HepG2 (cell line): ENCODE results near the gene PLCB1. TPM values are rescaled to one million over a fixed set of nuclear protein-coding genes. Genes with fewer than 3 reads are reported as not detected.

Experiments
- DNMT3B ChIP-seq: conservative IDR thresholded peaks from 2 replicates; pipeline ENCODE4 v1.6.1; 2016; ENCODE audit warnings: missing biosample characterization, control low read depth
- ETV6 ChIP-seq: sonication (generic); formaldehyde crosslinking; conservative IDR thresholded peaks from 2 replicates; pipeline ENCODE4 v1.4.0; 2020; ENCODE audit warnings: missing genetic modification reagents
- FLYWCH1 ChIP-seq: sonication (generic); formaldehyde crosslinking; IDR thresholded peaks from 2 replicates; pipeline ENCODE4 v1.8.1; 2023; ENCODE audit warnings: mild to moderate bottlenecking, missing genetic modification reagents
- HNF4G ChIP-seq, 2 experiments: sonication (generic) in 1 of 2; formaldehyde crosslinking in 1 of 2; IDR thresholded peaks; 2 replicates each; pipeline versions ENCODE4 v1.4.0 to v1.6.1; 2011 to 2020; ENCODE audit warnings: borderline replicate concordance in 2 of 2, low read depth in 2 of 2, mild to moderate bottlenecking in 2 of 2, low read length in 1 of 2, missing genetic modification reagents in 1 of 2, moderate library complexity in 1 of 2
- KAT2B ChIP-seq: fragments of 150-350 bp; IDR thresholded peaks from 2 replicates; pipeline ENCODE4 v1.6.1; 2014; ENCODE audit warnings: low read depth, low read length, borderline replicate concordance
- MAFK ChIP-seq, 2 experiments: IDR thresholded peaks in 1 of 2; conservative IDR thresholded peaks in 1 of 2; 2 replicates each; pipeline ENCODE4 v1.6.1; 2011; ENCODE audit warnings: improper control_type of control experiment in 2 of 2, low read length in 2 of 2
- MED1 ChIP-seq: sonication (generic); formaldehyde crosslinking; IDR thresholded peaks from 2 replicates; pipeline ENCODE4 v1.4.0; 2020; ENCODE audit warnings: missing genetic modification reagents
- PRDM15 ChIP-seq: sonication (generic); formaldehyde crosslinking; IDR thresholded peaks from 2 replicates; pipeline ENCODE4 v1.4.0; 2020; ENCODE audit warnings: missing genetic modification reagents
- SMAD1 ChIP-seq: sonication (generic); formaldehyde crosslinking; IDR thresholded peaks from 2 replicates; pipeline ENCODE4 v1.4.0; 2020; ENCODE audit warnings: missing genetic modification reagents, low read depth, mild to moderate bottlenecking, borderline replicate concordance
- SOX5 ChIP-seq: IDR thresholded peaks from 2 replicates; pipeline ENCODE4 v1.6.1; 2016; ENCODE audit warnings: borderline replicate concordance
- STAT6 ChIP-seq: sonication (generic); formaldehyde crosslinking; IDR thresholded peaks from 2 replicates; pipeline ENCODE4 v1.4.0; 2020; ENCODE audit warnings: missing genetic modification reagents, mild to moderate bottlenecking, borderline replicate concordance
- TCF7 ChIP-seq: sonication (generic); IDR thresholded peaks from 2 replicates; pipeline ENCODE4 v1.6.1; 2016; ENCODE audit warnings: antibody characterized with exemption, low read depth
- ZNF256 ChIP-seq: sonication (generic); formaldehyde crosslinking; conservative IDR thresholded peaks from 2 replicates; pipeline ENCODE4 v1.4.0; 2020; ENCODE audit warnings: missing genetic modification reagents
- ZNF460 ChIP-seq: sonication (generic); formaldehyde crosslinking; IDR thresholded peaks from 2 replicates; pipeline ENCODE4 v1.5.1; 2020; ENCODE audit warnings: missing genetic modification reagents, mild to moderate bottlenecking, borderline replicate concordance
- ZNF598 ChIP-seq: sonication (generic); formaldehyde crosslinking; IDR thresholded peaks from 2 replicates; pipeline ENCODE4 v1.5.1; 2020; ENCODE audit warnings: mild to moderate bottlenecking, missing genetic modification reagents, borderline replicate concordance
- ZNF678 ChIP-seq: sonication (generic); formaldehyde crosslinking; IDR thresholded peaks from 2 replicates; pipeline ENCODE4 v1.4.0; 2020; ENCODE audit warnings: mild to moderate bottlenecking, missing genetic modification reagents
- ZNF879 ChIP-seq: sonication (generic); formaldehyde crosslinking; IDR thresholded peaks from 2 replicates; pipeline ENCODE4 v1.8.1; 2023; ENCODE audit warnings: missing genetic modification reagents
- ZSCAN21 ChIP-seq: sonication (generic); formaldehyde crosslinking; IDR thresholded peaks from 2 replicates; pipeline ENCODE4 v1.8.0; 2022; ENCODE audit warnings: mild to moderate bottlenecking, missing genetic modification reagents, moderate library complexity, borderline replicate concordance
- polyA plus RNA-seq, 8 experiments: library from polyadenylated mRNA; depleted of rRNA in 3 of 8; stranded (reverse) in 7 of 8; unstranded in 1 of 8; fragments of >200 nt; fragmentation: Illumina TruSeq in 4 of 8; extraction: Trizol in 4 of 8; gene quantifications; 2 replicates each; pipeline versions ENCODE4 v1.2.1 to v1.2.3, GENCODE V29; 2011 to 2016; ENCODE audit warnings: low read depth in 4 of 8, missing spikeins in 1 of 8, mixed read lengths in 1 of 8; ENCODE audit not compliant: insufficient read depth in 1 of 8
- total RNA-seq, 5 experiments: library from RNA; depleted of rRNA; stranded (reverse); fragments of >200 nt; fragmentation: Illumina TruSeq; extraction: Trizol; gene quantifications; 2 replicates each; pipeline ENCODE4 v1.2.3, GENCODE V29; 2016; ENCODE audit warnings: low read depth in 1 of 5
- TF ChIP-seq, protein P1 (sequence below): sonication (generic); formaldehyde crosslinking; IDR thresholded peaks from 2 replicates; pipeline ENCODE4 v1.9.0; 2021; ENCODE audit warnings: missing genetic modification reagents, borderline replicate concordance
- TF ChIP-seq, protein P2 (sequence below): sonication (generic); formaldehyde crosslinking; conservative IDR thresholded peaks from 2 replicates; pipeline ENCODE4 v1.4.0; 2020; ENCODE audit warnings: missing genetic modification reagents

The PLCB1 gene
- total and polyA plus RNA-seq, 2 of the 13 experiments (the other 11 are each of a cell fraction or from before 2014, with no cell fraction given) = 42.4 to 55.9 TPM

DNA sequence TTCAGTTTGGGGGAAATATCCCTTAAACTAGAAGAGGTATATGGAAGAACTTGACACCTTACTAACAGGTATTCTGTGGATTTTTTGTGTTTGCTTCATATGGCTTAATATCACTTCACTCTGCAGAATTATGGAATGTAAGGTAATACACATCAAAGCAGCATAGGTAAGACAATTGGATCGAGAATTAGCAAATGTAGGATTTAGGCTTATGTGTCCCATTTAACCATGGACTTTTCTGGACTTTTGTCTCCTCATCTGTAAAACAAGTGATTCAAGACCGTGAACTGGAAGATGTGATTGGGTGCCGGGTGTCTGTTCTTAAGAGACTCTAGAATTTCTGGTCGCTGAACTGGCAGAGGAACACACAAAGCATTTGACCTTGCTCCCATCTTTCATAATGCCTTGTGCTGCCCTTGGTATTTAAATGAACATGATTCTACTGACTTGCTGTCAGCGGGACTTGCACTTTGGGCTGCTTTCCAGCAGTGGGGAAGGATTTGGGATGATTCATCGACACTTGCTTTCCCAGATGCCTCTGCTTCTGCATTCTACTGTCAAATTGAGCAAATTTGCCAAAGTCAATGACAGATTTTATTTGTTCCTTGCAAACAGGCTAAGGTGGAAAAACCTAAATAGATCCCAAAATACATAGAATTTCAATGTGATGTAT lies 199.8 kb downstream of the PLCB1 start (continued):
- TF ChIP-seq MED1 (peak; percentile 66), HNF4G (IDR thresholded peaks at IDR 0.05; ENCODE audit: borderline replicate concordance, low read depth, low read length) (peak; percentile 56; the same call in 1 of the 2 replicates), HNF4G (CRISPR knock-in tag; IDR thresholded peaks at IDR 0.05; ENCODE audit: borderline replicate concordance, low read depth) (no peak; the same call in 1 of the 2 replicates), SOX5 (CRISPR knock-in tag) (peak; percentile 83), TCF7 (peak; percentile 36; the same call in 1 of the 2 replicates), FLYWCH1 (0 out of 2 replicates have a peak, but pooled peaks have one; percentile 36), ZNF460 (CRISPR knock-in tag) (no peak), ZSCAN21 (CRISPR knock-in tag) (no peak), STAT6 (no peak), PRDM15 (no peak), MAFK (conservative IDR thresholded peaks at IDR 0.05 in 1 of 2, IDR thresholded peaks at IDR 0.05 in 1 of 2; ENCODE audit: low read length in 2 of 2) (no peak), ZNF678 (CRISPR knock-in tag) (no peak), SMAD1 (no peak), ETV6 (CRISPR knock-in tag) (no peak), ZNF879 (CRISPR knock-in tag) (no peak), KAT2B (no peak), DNMT3B (CRISPR knock-in tag) (no peak), ZNF256 (no peak), ZNF598 (no peak)
- TF ChIP-seq, protein P1, sequence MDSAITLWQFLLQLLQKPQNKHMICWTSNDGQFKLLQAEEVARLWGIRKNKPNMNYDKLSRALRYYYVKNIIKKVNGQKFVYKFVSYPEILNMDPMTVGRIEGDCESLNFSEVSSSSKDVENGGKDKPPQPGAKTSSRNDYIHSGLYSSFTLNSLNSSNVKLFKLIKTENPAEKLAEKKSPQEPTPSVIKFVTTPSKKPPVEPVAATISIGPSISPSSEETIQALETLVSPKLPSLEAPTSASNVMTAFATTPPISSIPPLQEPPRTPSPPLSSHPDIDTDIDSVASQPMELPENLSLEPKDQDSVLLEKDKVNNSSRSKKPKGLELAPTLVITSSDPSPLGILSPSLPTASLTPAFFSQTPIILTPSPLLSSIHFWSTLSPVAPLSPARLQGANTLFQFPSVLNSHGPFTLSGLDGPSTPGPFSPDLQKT (CRISPR knock-in tag) = no peak
- TF ChIP-seq, protein P2, sequence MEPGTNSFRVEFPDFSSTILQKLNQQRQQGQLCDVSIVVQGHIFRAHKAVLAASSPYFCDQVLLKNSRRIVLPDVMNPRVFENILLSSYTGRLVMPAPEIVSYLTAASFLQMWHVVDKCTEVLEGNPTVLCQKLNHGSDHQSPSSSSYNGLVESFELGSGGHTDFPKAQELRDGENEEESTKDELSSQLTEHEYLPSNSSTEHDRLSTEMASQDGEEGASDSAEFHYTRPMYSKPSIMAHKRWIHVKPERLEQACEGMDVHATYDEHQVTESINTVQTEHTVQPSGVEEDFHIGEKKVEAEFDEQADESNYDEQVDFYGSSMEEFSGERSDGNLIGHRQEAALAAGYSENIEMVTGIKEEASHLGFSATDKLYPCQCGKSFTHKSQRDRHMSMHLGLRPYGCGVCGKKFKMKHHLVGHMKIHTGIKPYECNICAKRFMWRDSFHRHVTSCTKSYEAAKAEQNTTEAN = no peak
